IMR-90 (cell line): Measurements from ENCODE around the gene STX8. TPM values are rescaled to one million over a fixed set of nuclear protein-coding genes. Genes with fewer than 3 reads are reported as not detected.

ENCODE experiments used
- ATAC-seq: fragments of 200-7000 bp; cut with Tn5 transposase; 2 replicates; pipeline ENCODE4 v1.9.1; 2020; ENCODE audit warnings: low read depth, mild to moderate bottlenecking, moderate library complexity
- BruUV-seq: library from RNA; stranded (reverse); fragments of 400-500 nt; replicated peaks from 2 replicates; lab custom pipeline; 2021; lab: Mats Ljungman, UMichigan
- CTCF ChIA-PET: fragments of 300-600 bp; formaldehyde crosslinking; extraction: SDS; loops from one replicate; lab custom pipeline; 2021; ENCODE audit warnings: antibody characterized with exemption; lab: Yijun Ruan, JAX
- POLR2A ChIA-PET: fragments of 300-600 bp; sonication (Branson Sonifier 250); formaldehyde crosslinking; loops from one replicate; lab custom pipeline; 2022; ENCODE audit warnings: antibody characterized with exemption; ENCODE audit not compliant: unreplicated experiment; lab: Charles Lee
- DNase-seq: peaks from one replicate; pipeline ENCODE4 v3.0.0; 2013
- H2AFZ ChIP-seq: replicated peaks from 2 replicates; pipeline ENCODE3; 2013; ENCODE audit warnings: low read length, mild to moderate bottlenecking; ENCODE audit not compliant: poor library complexity
- H2AK5ac ChIP-seq: 2 replicates; pipeline ENCODE4 v1.6.1; 2013; ENCODE audit warnings: low read depth, low read length, inconsistent platforms
- H2AK9ac ChIP-seq: replicated peaks from 2 replicates; pipeline ENCODE3; 2013; ENCODE audit warnings: mild to moderate bottlenecking, low read depth, low read length, moderate library complexity; ENCODE audit not compliant: poor library complexity
- H2BK120ac ChIP-seq: 2 replicates; pipeline ENCODE4 v1.6.1; 2013; ENCODE audit warnings: low read depth, low read length, inconsistent platforms
- H2BK15ac ChIP-seq: 3 replicates; pipeline ENCODE4 v1.6.1; 2013; ENCODE audit warnings: low read depth, low read length, inconsistent platforms
- H2BK20ac ChIP-seq: 2 replicates; pipeline ENCODE4 v1.6.1; 2013; ENCODE audit warnings: low read depth, mild to moderate bottlenecking, inconsistent platforms, low read length, moderate library complexity
- H2BK5ac ChIP-seq: 2 replicates; pipeline ENCODE4 v1.6.1; 2013; ENCODE audit warnings: mild to moderate bottlenecking, low read depth, low read length, inconsistent platforms; ENCODE audit not compliant: poor library complexity, severe bottlenecking
- H3K14ac ChIP-seq: replicated peaks from 2 replicates; pipeline ENCODE4 v1.6.1; 2013; ENCODE audit warnings: low read depth, low read length, inconsistent platforms
- H3K18ac ChIP-seq: 2 replicates; pipeline ENCODE4 v1.6.1; 2013; ENCODE audit warnings: low read depth, low read length, control low read depth
- H3K23ac ChIP-seq: 2 replicates; pipeline ENCODE4 v1.6.1; 2013; ENCODE audit warnings: low read depth, low read length, inconsistent platforms
- H3K27ac ChIP-seq: 2 replicates; pipeline ENCODE4 v1.5.1; 2013; ENCODE audit warnings: mild to moderate bottlenecking, control low read depth, low read length; ENCODE audit not compliant: insufficient read depth
- H3K27me3 ChIP-seq: 2 replicates; pipeline ENCODE4 v1.6.1; 2013; ENCODE audit warnings: low read length; ENCODE audit not compliant: control insufficient read depth, insufficient read depth
- H3K36me3 ChIP-seq: 2 replicates; pipeline ENCODE4 v1.6.1; 2013; ENCODE audit warnings: low read length, mixed read lengths; ENCODE audit not compliant: control insufficient read depth, insufficient read depth
- H3K4ac ChIP-seq: 2 replicates; pipeline ENCODE4 v1.6.1; 2013; ENCODE audit warnings: low read depth, low read length, inconsistent platforms
- H3K4me1 ChIP-seq: 2 replicates; pipeline ENCODE4 v1.6.1; 2013; ENCODE audit warnings: low read length, mixed read lengths; ENCODE audit not compliant: control insufficient read depth, insufficient read depth
- H3K4me2 ChIP-seq: 2 replicates; pipeline ENCODE4 v1.6.1; 2013; ENCODE audit warnings: low read depth, mild to moderate bottlenecking, control low read depth, low read length, moderate library complexity
- H3K4me3 ChIP-seq: 2 replicates; pipeline ENCODE4 v1.5.1; 2013; ENCODE audit warnings: low read depth, mild to moderate bottlenecking, control low read depth, low read length, moderate library complexity; ENCODE audit not compliant: insufficient read depth
- H3K56ac ChIP-seq: 2 replicates; pipeline ENCODE4 v1.6.1; 2013; ENCODE audit warnings: low read length, inconsistent platforms; ENCODE audit not compliant: insufficient read depth; ENCODE audit errors: extremely low read depth
- H3K79me1 ChIP-seq, 2 experiments: 2 replicates each; pipeline ENCODE4 v1.6.1; 2013; ENCODE audit warnings: low read length in 2 of 2, inconsistent platforms in 1 of 2, low read depth in 1 of 2
- H3K9ac ChIP-seq: 2 replicates; pipeline ENCODE4 v1.6.1; 2013; ENCODE audit warnings: low read depth, low read length, control low read depth
- H3K9me1 ChIP-seq: 2 replicates; pipeline ENCODE4 v1.6.1; 2013; ENCODE audit warnings: low read length, inconsistent platforms; ENCODE audit not compliant: insufficient read depth
- H3K9me3 ChIP-seq: 2 replicates; pipeline ENCODE4 v1.6.1; 2013; ENCODE audit warnings: low read length; ENCODE audit not compliant: control insufficient read depth, insufficient read depth
- H4K20me1 ChIP-seq: 2 replicates; pipeline ENCODE4 v1.6.1; 2013; ENCODE audit warnings: low read length, inconsistent platforms; ENCODE audit not compliant: insufficient read depth
- H4K5ac ChIP-seq: 2 replicates; pipeline ENCODE4 v1.6.1; 2013; ENCODE audit warnings: mild to moderate bottlenecking, low read depth, low read length, control low read depth
- H4K8ac ChIP-seq, 2 experiments: 2 replicates each; pipeline ENCODE4 v1.6.1; 2013; ENCODE audit warnings: low read depth in 2 of 2, low read length in 2 of 2, control low read depth in 1 of 2, inconsistent platforms in 1 of 2
- H4K91ac ChIP-seq: 2 replicates; pipeline ENCODE4 v1.6.1; 2013; ENCODE audit warnings: low read depth, low read length, inconsistent platforms; ENCODE audit not compliant: insufficient read depth
- NFE2L2 ChIP-seq: fragments of 150-350 bp; IDR thresholded peaks from 2 replicates; pipeline ENCODE4 v1.6.1; 2016; ENCODE audit warnings: low read depth, mild to moderate bottlenecking, low read length
- RFX5 ChIP-seq: IDR thresholded peaks from 2 replicates; pipeline ENCODE4 v1.8.0; 2012; ENCODE audit warnings: low read depth, mild to moderate bottlenecking, low read length, moderate library complexity
- WGBS, 2 experiments: methylation state at CpG; one replicate each; pipeline versions ENCODE4 v1.1.5 to v1.1.7; 2013; ENCODE audit warnings: missing lambda C conversion rate in 2 of 2; ENCODE audit not compliant: insufficient read length in 1 of 2; ENCODE audit errors: extremely low coverage in 2 of 2; 5-methylcytosine and 5-hydroxymethylcytosine counted together
- dilution Hi-C: fragments of 300-500 bp; cut with HindIII; formaldehyde crosslinking; loops from one replicate; pipeline ENCODE4 v1.14.3; 2018; ENCODE audit warnings: low sequenced_read_pairs; ENCODE audit not compliant: unreplicated experiment
- in situ Hi-C: fragments of 300-500 bp; cut with MboI; formaldehyde crosslinking; loops from 3 replicates; pipeline ENCODE4 v1.14.3; 2019; ENCODE audit warnings: low sequenced_read_pairs, inconsistent platforms, mixed read lengths
- intact Hi-C: fragments of 100-400 bp; cut with micrococcal nuclease; formaldehyde crosslinking; loops from 2 replicates; pipeline ENCODE4 v1.10.0; 2022
- polyA plus RNA-seq, 3 experiments: library from polyadenylated mRNA; depleted of rRNA; stranded (reverse); fragments of >200 nt; gene quantifications; 2 replicates each; pipeline ENCODE4 v1.2.3, GENCODE V29; 2012; ENCODE audit warnings: low replicate concordance in 1 of 3
- total RNA-seq: library from RNA; depleted of rRNA; stranded (reverse); fragments of >200 nt; gene quantifications from 2 replicates; pipeline ENCODE4 v1.2.3, GENCODE V29; 2012

Gene STX8
- total and polyA plus RNA-seq, 2 of the 4 experiments (the other 2 are of a cell fraction), result 26.5 to 47.0 TPM

GRCh38 chr17:9256751-9257629, 318.6 kb downstream of the STX8 start:
- Histone ChIP-seq H4K91ac (peak overlapping the region; percentile 22), H3K36me3 (no peaks in the 10 kb centered on the region), H3K4me1 (peaks cover 15% of the 10 kb centered on the region), H2BK5ac (peak overlapping the region; percentile 69), H4K8ac (peak overlapping the region in 1 of 2 experiments; percentile 25; a peak in 2 of 4 replicates), H3K4me3 (no peak overlapping the region), H3K9me1 (peaks cover 8% of the 10 kb centered on the region), H3K9ac (0 out of 2 replicates have a peak overlapping the region, but pooled peaks have one; percentile 7), H3K56ac (no peak overlapping the region), H3K23ac (no peak overlapping the region), H2AFZ (peak overlapping the region; percentile 60), H2AK5ac (peak overlapping the region; percentile 51), H3K27me3 (no peaks in the 10 kb centered on the region), H4K20me1 (no peaks in the 10 kb centered on the region), H3K9me3 (no peaks in the 10 kb centered on the region), H3K18ac (peak overlapping the region; percentile 81), H2BK20ac (peak overlapping the region; percentile 57; the same call in 1 of the 2 replicates), H3K4me2 (peak overlapping the region; percentile 55), H3K79me1 (no peaks in the 10 kb centered on the region), H3K14ac (peak overlapping the region; percentile 51; the same call in 1 of the 2 replicates), H3K4ac (peak overlapping the region; percentile 58), H2BK120ac (peak overlapping the region; percentile 64), H2AK9ac (no peak overlapping the region), H2BK15ac (peak overlapping the region; percentile 51; the same call in 1 of the 3 replicates), H3K27ac (peak overlapping the region; percentile 88), H4K5ac (peak overlapping the region; percentile 74)
- CTCF ChIA-PET, result interaction anchor here (0.7 to 1.0 kb wide), 4 partner anchors 25 to 132 kb away, joined by 3 to 5 read pairs (median 4); no protein-coding TSS in a partner anchor
- 26% methylated on average over 4 of the region's 19 CpGs; no CpG with 5 or more reads in 1 of the 2 experiments for WGBS, 2 experiments
- intact Hi-C loops (no loop called here), in situ Hi-C loops (no loop called here), dilution Hi-C loops (no loop called here)
- DNase-seq (peak; percentile 52), ATAC-seq (peak; percentile 87)
- TF ChIP-seq RFX5 (peak; percentile 32; the same call in 1 of the 2 replicates), NFE2L2 (no peak)
- no TSS peak for BruUV-seq
- POLR2A ChIA-PET, result interaction anchor here (0.6 kb wide), 1 partner anchor 970 kb away, joined by 4 read pairs; no protein-coding TSS in a partner anchor
